GM10266 (cell line): ENCODE data around the gene TEX38.

Experiments used
- DNase-seq: peaks from one replicate; pipeline ENCODE4 v3.0.0; 2012; ENCODE audit errors: extremely low spot score
- TF ChIP-seq, protein P1 (sequence below): IDR thresholded peaks from 2 replicates; pipeline ENCODE4 v1.5.1; 2012; ENCODE audit warnings: mild to moderate bottlenecking, low read depth; ENCODE audit not compliant: control insufficient read depth, insufficient read depth; ENCODE audit errors: missing control alignments

Gene TEX38

DNA sequence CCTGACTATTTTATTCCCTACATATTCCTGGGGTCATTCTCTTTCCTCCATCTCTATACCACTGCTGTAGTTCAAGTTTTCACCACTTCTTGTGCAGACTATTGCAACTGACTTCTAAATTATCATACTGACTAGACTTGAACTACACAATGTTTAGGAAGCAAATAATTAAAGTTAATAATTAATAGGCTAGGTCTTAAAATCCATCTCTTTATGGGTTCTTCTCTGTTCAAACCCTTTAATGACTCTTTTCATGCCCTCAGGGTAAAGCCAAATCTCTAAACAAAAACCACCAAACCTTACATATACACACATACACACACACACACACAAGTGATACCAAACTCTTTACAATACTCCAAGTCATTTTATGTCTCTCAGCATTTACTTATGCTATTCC lies 32.7 kb upstream of the TEX38 start:
- no peak for DNase-seq
- TF ChIP-seq, protein P1, sequence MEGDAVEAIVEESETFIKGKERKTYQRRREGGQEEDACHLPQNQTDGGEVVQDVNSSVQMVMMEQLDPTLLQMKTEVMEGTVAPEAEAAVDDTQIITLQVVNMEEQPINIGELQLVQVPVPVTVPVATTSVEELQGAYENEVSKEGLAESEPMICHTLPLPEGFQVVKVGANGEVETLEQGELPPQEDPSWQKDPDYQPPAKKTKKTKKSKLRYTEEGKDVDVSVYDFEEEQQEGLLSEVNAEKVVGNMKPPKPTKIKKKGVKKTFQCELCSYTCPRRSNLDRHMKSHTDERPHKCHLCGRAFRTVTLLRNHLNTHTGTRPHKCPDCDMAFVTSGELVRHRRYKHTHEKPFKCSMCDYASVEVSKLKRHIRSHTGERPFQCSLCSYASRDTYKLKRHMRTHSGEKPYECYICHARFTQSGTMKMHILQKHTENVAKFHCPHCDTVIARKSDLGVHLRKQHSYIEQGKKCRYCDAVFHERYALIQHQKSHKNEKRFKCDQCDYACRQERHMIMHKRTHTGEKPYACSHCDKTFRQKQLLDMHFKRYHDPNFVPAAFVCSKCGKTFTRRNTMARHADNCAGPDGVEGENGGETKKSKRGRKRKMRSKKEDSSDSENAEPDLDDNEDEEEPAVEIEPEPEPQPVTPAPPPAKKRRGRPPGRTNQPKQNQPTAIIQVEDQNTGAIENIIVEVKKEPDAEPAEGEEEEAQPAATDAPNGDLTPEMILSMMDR = no peak

DNA sequence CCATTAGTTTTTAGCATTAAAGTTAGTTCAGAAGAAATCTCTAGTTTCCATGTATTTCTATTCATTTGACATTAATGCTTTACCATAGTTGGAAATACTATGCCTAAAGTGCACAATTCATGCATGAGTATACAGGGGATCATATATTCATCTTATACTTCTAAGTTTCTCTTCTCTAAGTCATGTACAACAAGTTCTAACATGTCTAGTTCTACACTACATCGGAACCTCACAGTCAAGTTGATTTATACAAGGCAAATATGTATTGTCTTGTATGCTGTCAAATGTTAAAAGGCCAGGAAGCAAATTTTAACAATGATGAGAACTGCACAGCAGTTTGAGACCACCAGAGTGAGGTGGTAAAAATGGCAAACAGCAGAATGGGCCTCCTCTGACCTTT lies 32.1 kb upstream of the TEX38 start:
- no peak for DNase-seq

DNA sequence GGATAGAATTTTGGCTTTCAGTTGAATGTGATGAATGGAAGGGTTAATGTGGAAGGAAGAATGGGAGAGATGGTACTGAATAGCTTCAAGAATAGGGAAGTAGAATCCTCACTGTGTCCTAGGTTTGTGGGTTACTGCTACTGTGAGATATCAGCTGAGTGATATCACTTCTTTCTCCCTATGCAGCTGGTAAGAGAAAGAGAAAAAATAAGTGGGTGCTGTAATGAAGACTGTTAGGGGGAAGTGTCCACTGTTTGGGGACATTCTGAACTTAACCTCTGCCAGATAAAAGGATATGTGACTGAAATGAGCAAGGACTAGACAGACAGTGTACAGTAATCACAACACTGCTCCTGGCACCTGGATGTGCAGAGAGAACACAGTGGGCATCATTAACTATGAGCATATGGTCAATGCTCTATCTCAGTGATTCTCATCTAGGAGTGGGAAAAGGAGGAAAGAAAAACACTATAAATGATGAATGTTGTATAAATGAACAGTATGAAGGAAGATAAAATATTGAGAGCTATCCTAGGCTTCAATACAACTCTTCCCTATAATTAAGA lies 29.5 kb upstream of the TEX38 start:
- DNase-seq = no peak
- TF ChIP-seq, protein P1 = no peak

More for the DNA sequence above, 32.1 kb upstream of the TEX38 start:
- TF ChIP-seq, protein P1 = no peak

DNA sequence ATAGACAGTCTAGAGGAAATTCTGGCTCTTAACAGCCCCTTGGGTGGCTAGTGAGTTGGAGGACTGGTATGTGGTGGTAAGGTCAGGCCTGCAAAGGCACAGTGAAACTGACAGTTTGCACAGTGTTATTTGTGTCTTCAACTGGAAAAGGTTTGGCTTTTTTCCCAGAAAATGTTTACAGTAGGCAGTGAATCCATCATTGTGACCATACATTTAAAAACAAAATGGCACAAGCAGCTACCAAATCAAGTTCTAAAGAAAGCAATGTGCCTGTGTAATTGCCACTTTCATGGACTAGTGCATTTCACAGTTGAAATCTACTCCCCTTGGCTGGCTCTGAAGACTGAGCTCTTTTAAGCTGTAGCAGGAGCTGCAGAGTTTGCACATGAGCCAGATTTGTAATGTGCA lies 28.3 kb upstream of the TEX38 start:
- no peak for DNase-seq

DNA sequence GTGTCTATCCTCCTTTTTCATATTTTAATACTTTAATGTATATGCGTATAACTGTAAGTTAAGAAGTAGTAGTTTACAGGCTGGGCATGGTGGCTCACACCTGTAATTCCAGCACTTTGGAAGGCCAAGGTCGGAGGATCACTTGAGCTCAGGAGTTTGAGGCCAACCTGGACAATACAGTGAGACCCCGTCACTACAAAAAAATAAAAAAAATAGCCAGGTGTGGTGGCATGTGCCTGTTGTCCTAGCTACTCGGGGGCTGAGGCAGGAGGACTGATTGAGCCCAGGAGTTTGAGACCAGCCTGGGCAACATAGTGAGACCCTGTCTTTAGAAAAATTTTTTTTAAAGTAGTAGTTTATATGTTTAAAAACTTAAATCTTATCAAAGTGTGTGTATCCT lies 25.8 kb upstream of the TEX38 start:
- no peak for DNase-seq
- TF ChIP-seq, protein P1 = no peak

More for the DNA sequence above, 28.3 kb upstream of the TEX38 start:
- TF ChIP-seq, protein P1 = no peak

DNA sequence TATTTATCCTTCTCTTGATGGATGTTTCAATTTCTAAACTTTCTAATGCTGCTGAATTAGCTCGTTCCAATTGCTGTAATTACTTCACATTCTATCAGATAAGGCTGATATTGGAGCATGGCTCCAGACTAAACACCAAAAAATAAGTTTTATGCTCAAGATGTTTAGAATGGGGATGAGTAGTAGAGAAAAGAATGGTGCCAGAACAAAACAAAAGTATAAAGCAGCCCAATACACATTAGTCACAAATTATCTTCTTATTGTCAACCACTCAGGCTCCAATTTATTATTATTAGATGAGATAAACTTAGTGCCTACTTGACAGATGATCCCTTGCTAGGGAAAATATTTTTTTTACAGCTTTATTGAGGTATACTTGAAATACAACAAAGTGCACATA lies 25.3 kb upstream of the TEX38 start:
- TF ChIP-seq, protein P1 = no peak
- DNase-seq = no peak

DNA sequence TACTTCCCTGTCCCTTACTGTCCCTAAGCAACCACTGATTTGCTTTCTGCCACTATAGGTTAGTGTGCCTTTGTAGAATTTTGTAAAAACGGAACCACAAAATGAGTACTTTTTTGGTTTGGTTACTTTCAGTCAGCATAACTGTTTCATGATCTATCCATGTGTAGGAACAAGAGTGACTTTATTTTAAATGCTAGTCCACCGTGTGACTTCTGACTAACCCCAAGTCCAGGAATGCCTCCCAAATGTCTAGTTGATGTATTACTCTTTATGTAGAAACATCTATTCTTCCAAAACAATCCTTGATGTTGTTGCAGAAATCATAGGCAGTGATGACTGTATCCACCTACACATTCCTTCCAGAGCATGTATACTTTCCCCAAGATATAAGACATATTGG lies 24.8 kb upstream of the TEX38 start:
- TF ChIP-seq, protein P1 = no peak
- no peak for DNase-seq
